HepG2 (cell line): ENCODE measurements around the gene DAB2IP. TPM values are rescaled to one million over a fixed set of nuclear protein-coding genes. Genes with fewer than 3 reads are reported as not detected.

Experiments
- ATAC-seq: fragments of 200-7000 bp; cut with Tn5 transposase; 3 replicates; pipeline ENCODE4 v1.9.1; 2020; ENCODE audit warnings: mild to moderate bottlenecking, moderate library complexity
- BruUV-seq: library from RNA; stranded (reverse); fragments of 400-500 nt; replicated peaks from 2 replicates; lab custom pipeline; 2021; lab: Mats Ljungman, UMichigan
- CTCF ChIA-PET: fragments of 300-600 bp; formaldehyde crosslinking; extraction: SDS; loops from one replicate; lab custom pipeline; 2021; ENCODE audit warnings: low total read pairs, inconsistent platforms, low intra/inter-chr PET ratio; lab: Yijun Ruan, JAX
- POLR2A ChIA-PET: fragments of 350-600 bp; sonication (Branson Sonifier 250); formaldehyde crosslinking; loops from one replicate; lab custom pipeline; 2020; ENCODE audit warnings: antibody characterized with exemption, inconsistent platforms; lab: Yijun Ruan, JAX
- DNase-seq: peaks from one replicate; pipeline ENCODE4 v3.0.0-alpha.2; 2015; ENCODE audit warnings: low spot score
- FAIRE-seq: peaks from 3 replicates; lab custom pipeline; 2011; peaks lifted over from hg19 to GRCh38; lab: Jason Lieb, UNC
- H2AFZ ChIP-seq: one replicate; pipeline ENCODE4 v1.6.1; 2011; ENCODE audit warnings: low read length, inconsistent platforms
- H3K27ac ChIP-seq: fragments of 300-600 bp; 3 replicates; pipeline ENCODE4 v1.8.0; 2011; ENCODE audit warnings: mixed run types, mild to moderate bottlenecking, mixed read lengths, low read length, inconsistent platforms; ENCODE audit not compliant: insufficient read depth; ENCODE audit errors: extremely low read length
- H3K27me3 ChIP-seq, 2 experiments: fragments of 200-600 bp in 1 of 2; 2 replicates in 1 of 2; 3 replicates in 1 of 2; pipeline versions ENCODE4 v1.6.0 to v1.8.0; 2011; ENCODE audit warnings: low read length in 2 of 2, mild to moderate bottlenecking in 2 of 2, moderate library complexity in 2 of 2, inconsistent platforms in 1 of 2; ENCODE audit not compliant: insufficient read depth in 2 of 2, control insufficient read depth in 1 of 2
- H3K36me3 ChIP-seq, 2 experiments: fragments of 200-600 bp in 1 of 2; replicated peaks in 1 of 2; 2 replicates in 1 of 2; 3 replicates in 1 of 2; pipeline versions ENCODE4 v1.5.1 to v1.8.0; 2011; ENCODE audit warnings: low read length in 2 of 2, inconsistent platforms in 1 of 2; ENCODE audit not compliant: insufficient read depth in 2 of 2, control insufficient read depth in 1 of 2
- H3K4me1 ChIP-seq: 2 replicates; pipeline ENCODE4 v1.5.1; 2012; ENCODE audit warnings: low read length, inconsistent platforms; ENCODE audit not compliant: insufficient read depth
- H3K4me2 ChIP-seq: 2 replicates; pipeline ENCODE4 v1.6.0; 2011; ENCODE audit warnings: low read depth, low read length, inconsistent platforms
- H3K4me3 ChIP-seq, 3 experiments: fragments of 200-600 bp in 1 of 3; sonication (generic), shearing (Covaris generic) in 1 of 3; replicated peaks in 1 of 3; 2 replicates each; pipeline ENCODE4 v1.5.1; 2011 to 2016; ENCODE audit warnings: low read length in 3 of 3, inconsistent platforms in 2 of 3, low read depth in 2 of 3, mild to moderate bottlenecking in 2 of 3, control low read depth in 1 of 3, mixed read lengths in 1 of 3; ENCODE audit not compliant: insufficient read depth in 1 of 3
- H3K79me2 ChIP-seq: one replicate; pipeline ENCODE4 v1.6.1; 2011; ENCODE audit warnings: low read length, inconsistent platforms; ENCODE audit not compliant: insufficient read depth
- H3K9ac ChIP-seq: 2 replicates; pipeline ENCODE4 v1.6.0; 2011; ENCODE audit warnings: mild to moderate bottlenecking, low read depth, low read length, inconsistent platforms; ENCODE audit not compliant: insufficient read depth
- H3K9me3 ChIP-seq: 2 replicates; pipeline ENCODE4 v1.5.1; 2012; ENCODE audit warnings: mild to moderate bottlenecking, low read length
- H4K20me1 ChIP-seq: 2 replicates; pipeline ENCODE4 v1.6.0; 2011; ENCODE audit warnings: inconsistent platforms, mild to moderate bottlenecking, low read length, moderate library complexity; ENCODE audit not compliant: insufficient read depth
- PRDM15 ChIP-seq: sonication (generic); formaldehyde crosslinking; IDR thresholded peaks from 2 replicates; pipeline ENCODE4 v1.4.0; 2020; ENCODE audit warnings: missing genetic modification reagents
- ZBTB40 ChIP-seq, 2 experiments: fragments of 450-650 bp in 1 of 2; sonication (generic) in 1 of 2; formaldehyde crosslinking in 1 of 2; IDR thresholded peaks; 2 replicates each; pipeline versions ENCODE4 v1.6.1 to v1.8.0; 2016 to 2022; ENCODE audit warnings: antibody characterized with exemption in 1 of 2, mild to moderate bottlenecking in 1 of 2, missing genetic modification reagents in 1 of 2
- WGBS: methylation state at CpG from one replicate; pipeline ENCODE4 v1.1.6; 2017; ENCODE audit warnings: low lambda C conversion rate; 5-methylcytosine and 5-hydroxymethylcytosine counted together
- in situ Hi-C: cut with HindIII; loops from 2 replicates; pipeline ENCODE4 v1.10.0; 2017; ENCODE audit warnings: low pct_unique_long_range_greater_than_20kb; ENCODE audit not compliant: extremely low pct_ligation_motif_present
- intact Hi-C: fragments of 100-400 bp; cut with micrococcal nuclease; formaldehyde crosslinking; loops from one replicate; pipeline ENCODE4 v1.10.0; 2022; ENCODE audit not compliant: unreplicated experiment
- polyA plus RNA-seq, 8 experiments: library from polyadenylated mRNA; depleted of rRNA in 3 of 8; stranded (reverse) in 7 of 8; unstranded in 1 of 8; fragments of >200 nt; fragmentation: Illumina TruSeq in 4 of 8; extraction: Trizol in 4 of 8; gene quantifications; 2 replicates each; pipeline versions ENCODE4 v1.2.1 to v1.2.3, GENCODE V29; 2011 to 2016; ENCODE audit warnings: low read depth in 4 of 8, missing spikeins in 1 of 8, mixed read lengths in 1 of 8; ENCODE audit not compliant: insufficient read depth in 1 of 8
- total RNA-seq, 5 experiments: library from RNA; depleted of rRNA; stranded (reverse); fragments of >200 nt; fragmentation: Illumina TruSeq; extraction: Trizol; gene quantifications; 2 replicates each; pipeline ENCODE4 v1.2.3, GENCODE V29; 2016; ENCODE audit warnings: low read depth in 1 of 5

Gene DAB2IP
- total and polyA plus RNA-seq, 2 of the 13 experiments (the other 11 are each of a cell fraction or from before 2014, with no cell fraction given), result 25.3 to 37.9 TPM

GRCh38 chr9:121645003-121645402 is 6.4 kb upstream of the DAB2IP start:
- DNase-seq (no peak), ATAC-seq (no peak), FAIRE-seq (no peak)
- Histone ChIP-seq H3K79me2 (no peaks in the 10 kb centered on the region), H3K9me3 (no peaks in the 10 kb centered on the region), H3K4me2 (no peak overlapping the region), H3K4me1 (peaks cover 25% of the 10 kb centered on the region), H3K9ac (no peak overlapping the region), H3K4me3 (no peak overlapping the region), H4K20me1 (no peaks in the 10 kb centered on the region), H3K27ac (no peak overlapping the region), H3K36me3 (no peaks in the 10 kb centered on the region), H3K27me3 (no peaks in the 10 kb centered on the region), H2AFZ (no peak overlapping the region)
- BruUV-seq, result no TSS peak
- 37% methylated on average over 4 of the region's 4 CpGs for WGBS
- ChIA-PET CTCF (no interaction called here), POLR2A (no interaction called here)
- TF ChIP-seq PRDM15, result peak; percentile 71; the same call in 1 of the 2 replicates
- TF ChIP-seq ZBTB40 (IDR thresholded peaks at IDR 0.05), result no peak
- no peak for TF ChIP-seq ZBTB40 (CRISPR knock-in tag; IDR thresholded peaks at IDR 0.05)
- intact Hi-C loops (no loop called here), in situ Hi-C loops (loop anchor here (10.0 kb wide), 1 partner anchor 350 kb away; no protein-coding TSS in a partner anchor)
